Caco-2 (cell line): ENCODE data around the gene OR56B1. TPM values are rescaled to one million over a fixed set of nuclear protein-coding genes. Genes with fewer than 3 reads are reported as not detected.

Experiments used
- BruUV-seq: library from RNA; stranded (reverse); fragments of 400-500 nt; replicated peaks from 2 replicates; lab custom pipeline; 2021; lab: Mats Ljungman, UMichigan
- CTCF ChIA-PET: fragments of 300-600 bp; sonication (Branson Sonifier 250); formaldehyde crosslinking; loops from one replicate; lab custom pipeline; 2022; ENCODE audit warnings: antibody characterized with exemption; lab: Charles Lee
- POLR2A ChIA-PET: fragments of 300-600 bp; sonication (Branson Sonifier 250); formaldehyde crosslinking; loops from one replicate; lab custom pipeline; 2022; ENCODE audit warnings: antibody characterized with exemption; lab: Charles Lee
- DNase-seq, 2 experiments: peaks; one replicate each; pipeline versions ENCODE4 v3.0.0 to v3.0.0-alpha.2; 2020 to 2022
- H3K27me3 ChIP-seq: replicated peaks from 2 replicates; pipeline ENCODE4 v1.6.0; 2011; ENCODE audit warnings: low read length; ENCODE audit not compliant: control insufficient read depth, insufficient read depth
- H3K36me3 ChIP-seq: 2 replicates; pipeline ENCODE4 v1.5.1; 2011; ENCODE audit warnings: low read length; ENCODE audit not compliant: control insufficient read depth, insufficient read depth
- H3K4me1 ChIP-seq: fragments of 250-450 bp; sonication (Bioruptor Pico); 2 replicates; pipeline ENCODE4 v1.5.1; 2020; ENCODE audit warnings: mild to moderate bottlenecking
- H3K4me3 ChIP-seq: 2 replicates; pipeline ENCODE4 v1.5.1; 2011; ENCODE audit warnings: low read depth, mild to moderate bottlenecking, control low read depth, low read length
- H3K9me3 ChIP-seq: fragments of 250-450 bp; sonication (Bioruptor Pico); 2 replicates; pipeline ENCODE4 v1.5.1; 2020; ENCODE audit warnings: mild to moderate bottlenecking, moderate library complexity
- H3K27ac Mint-ChIP-seq: one replicate; pipeline ENCODE4 v1.8.0; 2022; ENCODE audit warnings: mixed read lengths; ENCODE audit not compliant: unreplicated experiment
- H3K27me3 Mint-ChIP-seq: one replicate; pipeline ENCODE4 v1.8.0; 2022; ENCODE audit warnings: mixed read lengths; ENCODE audit not compliant: insufficient read depth, unreplicated experiment
- H3K36me3 Mint-ChIP-seq: one replicate; pipeline ENCODE4 v1.8.0; 2022; ENCODE audit warnings: mild to moderate bottlenecking, mixed read lengths; ENCODE audit not compliant: insufficient read depth, unreplicated experiment
- H3K4me1 Mint-ChIP-seq: one replicate; pipeline ENCODE4 v1.8.0; 2022; ENCODE audit warnings: low read depth, mixed read lengths; ENCODE audit not compliant: unreplicated experiment
- H3K4me3 Mint-ChIP-seq: one replicate; pipeline ENCODE4 v1.8.0; 2022; ENCODE audit warnings: mild to moderate bottlenecking, moderate library complexity, mixed read lengths; ENCODE audit not compliant: unreplicated experiment
- H3K9me3 Mint-ChIP-seq: one replicate; pipeline ENCODE4 v1.8.0; 2022; ENCODE audit warnings: mixed read lengths; ENCODE audit not compliant: unreplicated experiment
- CTCF ChIP-seq, 2 experiments: fragments of 200-600 bp in 1 of 2; IDR thresholded peaks; 1 replicate in 1 of 2; 2 replicates in 1 of 2; pipeline versions ENCODE4 v1.5.1 to v1.8.0; 2011 to 2022; ENCODE audit warnings: antibody characterized with exemption in 1 of 2, control low read depth in 1 of 2, inconsistent platforms in 1 of 2, low read depth in 1 of 2, low read length in 1 of 2, mild to moderate bottlenecking in 1 of 2, moderate library complexity in 1 of 2; ENCODE audit not compliant: insufficient read depth in 1 of 2, severe bottlenecking in 1 of 2, unreplicated experiment in 1 of 2
- intact Hi-C: fragments of 100-400 bp; cut with micrococcal nuclease; formaldehyde crosslinking; loops from one replicate; pipeline ENCODE4 v1.10.0; 2022; ENCODE audit not compliant: unreplicated experiment
- total RNA-seq: library from RNA; stranded (reverse); gene quantifications from 2 replicates; pipeline ENCODE4 v1.2.3, GENCODE V29; 2022

OR56B1 gene
- total RNA-seq, 1 experiment from 2014 or later: not detected

DNA sequence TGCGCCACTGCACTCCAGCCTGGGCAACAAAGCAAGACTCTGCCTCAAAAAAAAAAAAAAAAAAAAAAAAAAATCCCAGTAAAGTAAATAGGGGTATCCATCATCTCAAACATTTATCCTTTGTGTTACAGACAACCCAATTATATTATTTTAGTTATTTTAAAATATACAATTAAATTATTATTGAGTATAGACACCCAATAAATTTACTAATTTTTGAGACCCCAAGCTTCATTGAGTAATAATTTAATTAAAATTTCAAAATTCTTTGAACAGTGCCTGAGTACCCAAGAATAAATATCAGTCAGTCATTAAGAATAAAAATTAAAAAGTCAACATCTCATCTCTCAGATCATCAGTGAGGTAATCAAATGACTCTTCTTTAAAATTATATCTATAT is 17.7 kb downstream of the OR56B1 start, which contains the start of gene OR52N4:
Gene OR52N4, plus strand, starts transcription at position 301 of the 400 bp plus-strand sequence. CDS start 498 bp downstream, outside the sequence.
- H3K4me1 ChIP-seq: no peaks in the 10 kb centered on the region
- H3K27me3 Mint-ChIP-seq: peaks cover 5% of the 10 kb centered on the region
- H3K36me3 ChIP-seq: no peaks in the 10 kb centered on the region
- H3K27me3 ChIP-seq: no peaks in the 10 kb centered on the region
- H3K27ac Mint-ChIP-seq: no peak within 1 kb of the TSS
- POLR2A ChIA-PET: no interaction called here
- no peaks in the 10 kb centered on the region for H3K36me3 Mint-ChIP-seq
- BruUV-seq: no TSS peak
- no peaks in the 10 kb centered on the region; the same call in 1 of the 2 replicates for H3K9me3 ChIP-seq
- TF ChIP-seq CTCF (IDR thresholded peaks at IDR 0.05; ENCODE audit: insufficient read depth in 1 of 2, low read depth in 1 of 2, low read length in 1 of 2, severe bottlenecking in 1 of 2, unreplicated experiment in 1 of 2): no peak
- no peak for DNase-seq
- H3K4me3 Mint-ChIP-seq: no peak within 1 kb of the TSS
- H3K4me3 ChIP-seq: no peak within 1 kb of the TSS
- no peaks in the 10 kb centered on the region for H3K4me1 Mint-ChIP-seq
- CTCF ChIA-PET: no interaction called here
- intact Hi-C loops: no loop called here
- no peaks in the 10 kb centered on the region for H3K9me3 Mint-ChIP-seq

GRCh38 chr11:5767056-5767455 is 30.8 kb downstream of the OR56B1 start:
- CTCF ChIA-PET: no interaction called here
- POLR2A ChIA-PET: no interaction called here
- no peaks in the 10 kb centered on the region for H3K27me3 Mint-ChIP-seq
- no peaks in the 10 kb centered on the region for H3K4me1 Mint-ChIP-seq
- no peak overlapping the region for H3K27ac Mint-ChIP-seq
- Histone ChIP-seq H3K36me3 (no peaks in the 10 kb centered on the region), H3K4me1 (no peaks in the 10 kb centered on the region), H3K9me3 (no peaks in the 10 kb centered on the region), H3K4me3 (no peak overlapping the region), H3K27me3 (no peaks in the 10 kb centered on the region)
- no peak for DNase-seq
- H3K9me3 Mint-ChIP-seq: no peaks in the 10 kb centered on the region
- BruUV-seq: no TSS peak
- TF ChIP-seq CTCF (IDR thresholded peaks at IDR 0.05; ENCODE audit: insufficient read depth in 1 of 2, low read depth in 1 of 2, low read length in 1 of 2, severe bottlenecking in 1 of 2, unreplicated experiment in 1 of 2): no peak
- H3K4me3 Mint-ChIP-seq: no peak overlapping the region
- no peaks in the 10 kb centered on the region for H3K36me3 Mint-ChIP-seq
- intact Hi-C loops: no loop called here

GRCh38 chr11:5783255-5783654 is 47.0 kb downstream of the OR56B1 start, which contains the start of gene OR52N5:
Gene OR52N5 (minus strand): TSS chr11:5783355. CDS start chr11:5778634, 4,721 bp downstream.
- Mint-ChIP-seq H3K27me3 (no peaks in the 10 kb centered on the region), H3K4me1 (no peaks in the 10 kb centered on the region), H3K27ac (no peak within 1 kb of the TSS), H3K36me3 (no peaks in the 10 kb centered on the region), H3K4me3 (no peak within 1 kb of the TSS), H3K9me3 (no peaks in the 10 kb centered on the region)
- BruUV-seq: no TSS peak
- Histone ChIP-seq H3K9me3 (no peaks in the 10 kb centered on the region), H3K4me3 (no peak within 1 kb of the TSS), H3K36me3 (no peaks in the 10 kb centered on the region), H3K4me1 (no peaks in the 10 kb centered on the region), H3K27me3 (no peaks in the 10 kb centered on the region)
- no peak for DNase-seq
- ChIA-PET POLR2A (no interaction called here), CTCF (no interaction called here)
- intact Hi-C loops: no loop called here
- no peak for TF ChIP-seq CTCF (IDR thresholded peaks at IDR 0.05; ENCODE audit: insufficient read depth in 1 of 2, low read depth in 1 of 2, low read length in 1 of 2, severe bottlenecking in 1 of 2, unreplicated experiment in 1 of 2)

Other genes with a start within 250 kb of the OR56B1 start
- gene OR52D1, start 247.8 kb upstream of the OR56B1 start, total RNA-seq: not detected in 2 replicates
- not detected in 2 replicates for gene UBQLN3, start 226.5 kb upstream of the OR56B1 start, total RNA-seq
- gene UBQLNL, start 219.7 kb upstream of the OR56B1 start, total RNA-seq: not detected in 2 replicates
- not detected in 2 replicates for gene OR52H1, start 187.9 kb upstream of the OR56B1 start, total RNA-seq
- not detected in 2 replicates for gene OR52B6, start 155.6 kb upstream of the OR56B1 start, total RNA-seq
- 0.43 and 0.53 TPM in 2 replicates for gene TRIM6, start 139.8 kb upstream of the OR56B1 start, total RNA-seq
- gene TRIM34, start 111.4 kb upstream of the OR56B1 start, total RNA-seq: 4.3 and 4.7 TPM in 2 replicates
- 21.9 and 25.2 TPM in 2 replicates for gene TRIM5, start 51.4 kb upstream of the OR56B1 start, total RNA-seq
- gene TRIM22, start 46.7 kb upstream of the OR56B1 start, total RNA-seq: 0.58 TPM in 1 of 2 replicates, not detected in the other
- not detected in 2 replicates for gene OR52N4, start 17.8 kb downstream of the OR56B1 start, total RNA-seq
- gene OR52N5, start 46.9 kb downstream of the OR56B1 start, total RNA-seq: not detected in 2 replicates
- gene OR52N1, start 54.8 kb downstream of the OR56B1 start, total RNA-seq: not detected in 2 replicates
- gene OR52N2, start 72.5 kb downstream of the OR56B1 start, total RNA-seq: not detected in 2 replicates
- gene OR52E6, start 105.4 kb downstream of the OR56B1 start, total RNA-seq: not detected in 2 replicates
- gene OR52E8, start 121.2 kb downstream of the OR56B1 start, total RNA-seq: not detected in 2 replicates
- gene OR52E4, start 144.2 kb downstream of the OR56B1 start, total RNA-seq: not detected in 2 replicates
- gene OR52E5, start 156.8 kb downstream of the OR56B1 start, total RNA-seq: not detected in 2 replicates
- not detected in 2 replicates for gene OR56A3, start 205.8 kb downstream of the OR56B1 start, total RNA-seq
- gene OR56A5, start 232.0 kb downstream of the OR56B1 start, total RNA-seq: not detected in 2 replicates